HG03159 (cell line): ENCODE measurements around the gene CDK16.
"Not testable (repeated sequence)": the region's sequence is repeated elsewhere in the genome, so short reads cannot be mapped to it uniquely, and the experiment has no call there.

ENCODE experiments used
- ATAC-seq: cut with Tn5 transposase; IDR thresholded peaks from one replicate; pipeline ENCODE4 v1.9.1; 2021; ENCODE audit warnings: mild to moderate bottlenecking, moderate library complexity; ENCODE audit not compliant: unreplicated experiment

CDK16 gene

DNA sequence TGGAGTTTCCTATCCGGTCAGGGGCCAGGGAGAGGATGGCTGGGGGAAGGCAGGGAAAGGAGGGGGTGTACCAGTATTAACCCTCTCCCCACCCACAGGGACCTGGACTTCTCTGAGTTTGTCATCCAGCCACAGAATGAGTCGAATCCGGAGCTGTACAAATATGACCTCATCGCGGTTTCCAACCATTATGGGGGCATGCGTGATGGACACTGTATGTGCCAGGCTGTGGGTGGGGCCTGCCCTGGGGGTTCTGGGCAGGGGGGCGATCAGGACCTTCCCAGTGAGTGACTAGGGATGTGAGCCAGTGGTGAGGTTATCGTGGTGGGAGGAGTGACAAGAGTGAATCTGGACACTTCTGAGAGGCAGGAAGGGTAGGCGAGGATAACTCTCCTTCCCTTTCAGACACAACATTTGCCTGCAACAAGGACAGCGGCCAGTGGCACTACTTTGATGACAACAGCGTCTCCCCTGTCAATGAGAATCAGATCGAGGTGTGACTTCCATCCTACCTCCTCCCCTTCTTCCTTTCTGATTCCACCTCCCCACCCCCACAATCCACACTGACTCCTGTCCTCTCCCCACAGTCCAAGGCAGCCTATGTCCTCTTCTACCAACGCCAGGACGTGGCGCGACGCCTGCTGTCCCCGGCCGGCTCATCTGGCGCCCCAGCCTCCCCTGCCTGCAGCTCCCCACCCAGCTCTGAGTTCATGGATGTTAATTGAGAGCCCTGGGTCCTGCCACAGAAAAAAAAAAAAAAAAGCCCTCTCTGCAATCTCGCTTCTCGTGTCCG, 28.9 kb downstream of the CDK16 start:
- no peak for ATAC-seq

DNA sequence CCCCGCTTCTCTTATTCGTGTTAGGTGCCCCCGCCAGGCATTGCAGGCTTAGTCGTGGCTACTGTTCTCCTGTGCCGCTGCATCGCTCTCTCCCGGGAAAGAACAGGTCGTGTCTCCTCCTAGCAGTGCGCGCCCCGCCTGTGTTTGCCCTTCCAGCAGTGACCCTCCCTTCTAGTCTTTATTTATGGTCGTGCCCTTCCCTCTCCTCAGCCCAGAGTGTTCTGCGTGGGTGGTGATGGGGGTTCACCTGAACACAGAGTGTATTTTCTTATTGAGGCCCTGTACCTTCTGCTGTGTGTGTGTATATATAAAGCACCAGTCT, 29.5 kb downstream of the CDK16 start:
- no peak for ATAC-seq

DNA sequence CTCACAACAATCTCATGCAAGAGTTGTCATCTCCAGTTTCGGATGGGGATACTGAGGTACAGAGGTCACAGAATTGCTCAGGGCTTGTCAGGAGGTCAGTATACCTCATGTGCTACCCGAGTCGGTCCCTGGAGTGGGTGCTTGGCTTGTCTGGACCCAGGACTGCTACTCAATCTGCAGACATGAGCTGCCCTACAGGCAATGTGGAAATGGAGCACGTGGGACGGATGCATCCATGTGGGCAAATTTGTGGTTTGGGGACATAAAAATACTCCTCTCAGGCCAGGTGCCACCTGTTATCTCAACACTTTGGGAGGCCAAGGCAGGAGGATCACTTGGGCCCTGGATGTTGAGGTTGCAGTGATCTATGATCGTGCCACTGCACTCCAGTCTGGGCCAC, 30.1 kb downstream of the CDK16 start:
- no peak for ATAC-seq

DNA sequence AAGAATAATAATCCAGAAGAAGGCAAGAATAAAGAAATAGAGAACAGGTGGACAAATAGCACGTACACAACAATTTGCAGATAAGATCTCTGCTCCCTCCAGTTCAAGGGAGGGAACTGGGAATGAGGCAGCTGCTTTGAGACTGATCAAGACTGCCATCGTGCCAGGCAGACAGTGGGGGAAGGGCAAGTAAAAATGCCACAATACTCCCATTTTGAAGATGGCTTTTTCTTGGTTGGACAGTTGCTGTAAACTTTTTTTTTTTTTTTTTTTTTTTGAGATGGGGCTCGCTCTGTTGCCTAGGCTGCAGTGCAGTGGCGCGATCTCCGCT, 31.5 kb downstream of the CDK16 start:
- ATAC-seq: no peak

DNA sequence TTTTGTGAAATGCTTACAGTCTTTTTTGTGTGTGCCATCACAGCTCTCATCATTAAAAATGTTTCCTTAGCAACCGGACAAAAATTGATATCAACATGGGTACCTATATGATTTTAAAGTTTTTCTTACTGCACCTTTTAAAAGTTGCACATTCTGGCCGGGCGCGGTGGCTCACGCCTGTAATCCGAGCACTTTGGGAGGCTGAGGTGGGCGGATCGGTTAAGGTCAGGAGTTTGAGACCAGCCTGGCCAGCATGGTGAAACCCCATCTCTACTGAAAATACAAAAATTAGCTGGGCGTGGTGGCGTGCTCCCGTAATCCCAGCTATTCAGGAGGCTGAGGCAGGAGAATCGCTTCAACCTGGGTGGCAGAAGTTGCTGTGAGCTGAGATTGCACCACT, 39.1 kb downstream of the CDK16 start:
- ATAC-seq: not testable (repeated sequence)

DNA sequence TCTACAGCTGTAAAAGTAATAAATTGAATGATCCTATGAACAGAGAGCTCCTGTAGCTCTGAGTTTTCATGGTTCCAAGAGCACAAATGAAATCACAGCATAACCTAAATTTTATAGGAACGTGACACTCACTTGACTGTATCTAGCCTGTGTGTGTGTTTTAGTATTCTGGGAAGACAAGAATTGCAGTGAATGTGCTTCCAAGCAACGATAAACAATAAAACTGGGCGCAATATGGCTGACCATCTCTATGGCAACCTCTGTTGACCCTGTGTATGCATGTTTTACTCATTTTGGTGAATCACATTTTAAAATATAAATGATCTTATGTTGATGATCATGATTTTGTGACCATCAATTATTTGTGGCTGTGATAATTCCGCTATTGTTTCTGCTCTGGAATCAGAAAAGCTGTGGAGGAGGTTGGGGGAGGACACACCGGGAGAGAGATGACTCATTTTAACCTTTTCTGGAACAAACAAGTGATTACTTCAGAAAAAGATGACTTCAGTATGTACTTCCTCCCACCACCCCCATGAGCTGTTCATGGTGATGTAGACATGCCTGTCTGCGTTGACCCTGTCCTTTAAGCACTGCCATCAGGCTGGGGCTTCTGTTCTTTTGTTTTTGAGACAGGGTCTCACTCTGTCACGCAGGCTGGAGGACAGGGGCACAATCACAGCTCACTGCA, 46.1 kb downstream of the CDK16 start:
- no peak for ATAC-seq

DNA sequence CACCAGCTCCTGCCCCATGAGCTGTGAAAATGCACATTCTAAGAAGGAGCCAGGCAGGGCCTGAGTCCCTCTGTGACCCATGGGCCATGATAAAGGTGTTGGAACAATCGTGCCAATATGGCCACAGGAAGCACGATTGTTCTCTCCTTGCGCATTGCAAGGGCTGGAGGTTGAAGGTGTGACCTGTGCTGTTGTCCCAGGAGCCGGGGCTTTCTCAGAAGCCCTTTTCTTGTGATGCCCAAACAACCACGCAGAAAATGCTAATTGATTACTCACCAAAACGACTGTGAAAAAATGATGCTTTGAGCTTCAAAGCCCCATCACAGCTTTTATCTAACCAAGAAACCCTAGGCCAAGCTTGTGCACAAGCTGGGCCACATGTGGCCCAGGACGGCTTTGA, 48.2 kb downstream of the CDK16 start:
- ATAC-seq: no peak

DNA sequence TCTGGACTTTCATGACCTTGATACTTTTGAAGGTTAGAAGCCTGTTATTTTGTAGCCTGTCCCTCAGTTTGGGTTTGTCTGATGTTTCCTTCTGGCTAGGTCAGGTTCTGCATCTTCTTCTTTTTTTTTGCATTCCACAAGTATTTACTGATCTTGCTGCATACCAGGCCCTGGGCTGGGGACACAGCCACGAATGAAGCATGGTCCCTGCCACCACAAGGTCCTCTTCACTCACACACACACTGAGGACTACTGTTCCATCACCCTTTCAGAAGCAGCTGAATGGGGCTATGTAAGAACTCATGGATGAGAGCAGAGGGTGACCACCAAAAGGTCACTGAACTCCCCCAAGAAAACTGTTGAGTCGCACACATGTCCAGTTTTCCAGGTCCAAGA, 53.5 kb downstream of the CDK16 start:
- ATAC-seq: no peak

DNA sequence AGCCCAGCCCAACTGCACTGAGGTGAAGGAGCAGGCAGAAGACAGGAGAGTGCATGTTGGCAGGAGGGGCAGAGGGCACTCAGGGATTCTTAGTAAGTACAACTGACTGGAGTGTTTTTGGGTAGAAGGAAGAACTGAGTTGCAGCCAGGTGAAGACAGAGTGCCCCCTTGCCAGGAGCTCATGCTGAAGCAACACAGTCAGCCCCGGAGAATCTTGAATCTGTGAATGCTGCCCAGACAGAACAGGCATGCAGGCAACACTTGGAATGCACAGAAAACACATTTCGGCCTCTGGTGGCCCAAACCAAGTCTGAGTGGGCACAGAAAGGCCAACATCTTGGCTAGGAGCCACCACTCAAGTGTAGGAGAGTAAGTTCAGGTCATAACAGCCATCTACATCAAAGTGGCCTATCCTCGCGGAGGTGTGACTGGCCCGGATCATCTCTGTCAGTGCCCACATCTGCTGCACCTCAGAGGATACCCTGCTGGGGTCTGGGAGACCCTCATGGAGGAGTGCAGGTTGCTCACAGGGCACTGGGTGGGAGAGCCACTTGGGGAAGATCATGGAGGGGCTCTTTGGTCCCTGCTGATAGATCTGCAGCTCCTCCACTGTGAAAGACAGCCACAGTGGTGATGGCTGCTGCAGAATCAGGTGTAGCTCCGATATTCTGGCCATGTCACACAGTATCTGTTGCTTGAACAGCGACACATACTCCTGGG, 54.7 kb downstream of the CDK16 start:
- ATAC-seq: no peak

DNA sequence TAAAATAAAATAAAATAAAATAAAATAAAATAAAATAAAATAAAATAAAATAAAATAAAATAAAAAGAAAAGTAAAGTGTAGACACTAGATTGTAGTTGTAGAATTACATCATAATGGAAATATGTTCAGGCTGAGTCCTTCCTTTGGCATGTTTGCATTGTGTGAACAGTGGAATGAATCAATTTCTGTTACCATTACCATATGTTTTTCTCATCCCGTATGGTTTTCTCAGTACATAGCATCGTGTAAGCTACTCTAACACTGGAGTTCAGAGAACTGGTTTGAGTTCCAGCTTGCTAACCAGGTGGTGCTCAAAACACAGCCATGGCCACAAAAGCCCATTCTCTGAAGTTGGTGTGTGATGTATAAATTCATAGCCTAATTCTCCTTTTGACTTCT, 60.2 kb downstream of the CDK16 start:
- no peak for ATAC-seq
